ENCODE data around the gene KCNQ5. TPM values are rescaled to one million over a fixed set of nuclear protein-coding genes. Genes with fewer than 3 reads are reported as not detected.

The KCNQ5 gene
- polyA plus RNA-seq, 3 donors: not detected

- H3K27me3 Mint-ChIP-seq (ENCODE audit: low read depth in 3 of 3): no peaks in the 10 kb centered on the region
- H3K4me3 Mint-ChIP-seq: no peak overlapping the region
Measured at GRCh38 chr6:72886170-72886569, 264.3 kb downstream of the KCNQ5 start.

DNA sequence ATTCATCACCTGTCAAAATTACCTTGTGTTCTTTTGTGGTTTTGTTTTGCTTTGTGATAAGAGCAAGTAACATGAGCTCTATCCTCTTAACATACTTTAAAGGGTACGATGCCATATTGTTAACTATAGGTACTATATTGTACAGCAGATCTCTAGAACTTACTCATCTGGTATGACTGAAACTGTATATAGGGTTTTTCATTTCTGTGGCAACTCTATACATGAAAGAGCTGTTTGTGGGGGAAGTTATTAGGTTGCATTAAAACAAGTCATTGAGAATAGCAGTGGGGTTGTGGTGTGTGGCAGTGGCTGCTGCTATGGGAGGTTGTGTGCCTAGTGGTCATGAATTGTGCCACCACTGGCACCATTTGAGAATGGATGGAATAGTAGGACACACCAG, 268.4 kb downstream of the KCNQ5 start:
- Mint-ChIP-seq H3K4me1 (no peaks in the 10 kb centered on the region), H3K27me3 (ENCODE audit: low read depth in 3 of 3) (no peaks in the 10 kb centered on the region), H3K4me3 (no peak overlapping the region), H3K27ac (no peak overlapping the region), H3K36me3 (no peaks in the 10 kb centered on the region), H3K9me3 (peaks cover 0 to 8% (median 5%) of the 10 kb centered on the region in 7 donors)
- no CpG with 5 or more reads among the region's 1 CpG for WGBS (ENCODE audit: insufficient coverage)
- no peak overlapping the region for H3K4me3 ChIP-seq (replicated peaks in 1 of 3; ENCODE audit: low read depth in 2 of 3, low read length in 3 of 3)
- intact Hi-C loops (cut with micrococcal nuclease): no loop called here
- no peak overlapping the region for H3K9ac ChIP-seq (ENCODE audit: insufficient read depth, low read length, poor library complexity, severe bottlenecking)
- TF ChIP-seq CTCF (IDR thresholded peaks at IDR 0.05): no peak
- H3K9me3 ChIP-seq (replicated peaks in 1 of 2; ENCODE audit: control insufficient read depth in 1 of 2, insufficient read depth in 1 of 2, low read length in 2 of 2): no peaks in the 10 kb centered on the region
- H3K4me1 ChIP-seq (ENCODE audit: control insufficient read depth in 1 of 2, insufficient read depth in 2 of 2, low read length in 2 of 2): no peaks in the 10 kb centered on the region
- no peaks in the 10 kb centered on the region for H4K20me1 ChIP-seq (ENCODE audit: insufficient read depth, low read length)
- no peaks in the 10 kb centered on the region for H3K36me3 ChIP-seq (replicated peaks in 1 of 2; ENCODE audit: control insufficient read depth in 1 of 2, insufficient read depth in 2 of 2, low read length in 2 of 2)
- no peak overlapping the region for H2AFZ ChIP-seq (ENCODE audit: insufficient read depth, low read depth, low read length, poor library complexity, severe bottlenecking)
- DNase-seq: no peak
- H3K79me2 ChIP-seq (ENCODE audit: insufficient read depth, low read length): no peaks in the 10 kb centered on the region
- no peak overlapping the region for H3K4me2 ChIP-seq (replicated peaks; ENCODE audit: extremely low read depth, low read length, poor library complexity, severe bottlenecking)
- H3K27ac ChIP-seq (ENCODE audit: low read depth in 1 of 2, low read length in 2 of 2): no peak overlapping the region
- H3K27me3 ChIP-seq (ENCODE audit: control insufficient read depth in 2 of 2, insufficient read depth in 2 of 2, low read length in 2 of 2): no peaks in the 10 kb centered on the region

More at GRCh38 chr6:72886170-72886569, 264.3 kb downstream of the KCNQ5 start:
- intact Hi-C loops (cut with micrococcal nuclease): no loop called here
- no peak overlapping the region for H3K4me3 ChIP-seq (replicated peaks in 1 of 3; ENCODE audit: low read depth in 2 of 3, low read length in 3 of 3)
- H3K36me3 Mint-ChIP-seq: no peaks in the 10 kb centered on the region
- peaks cover 0 to 8% (median 5%) of the 10 kb centered on the region in 7 donors for H3K9me3 Mint-ChIP-seq
- no peak overlapping the region for H3K27ac Mint-ChIP-seq
- DNase-seq: no peak
- no peak for TF ChIP-seq CTCF (IDR thresholded peaks at IDR 0.05)
- no peaks in the 10 kb centered on the region for H4K20me1 ChIP-seq (ENCODE audit: insufficient read depth, low read length)
- no peaks in the 10 kb centered on the region for H3K79me2 ChIP-seq (ENCODE audit: insufficient read depth, low read length)
- no peak overlapping the region for H3K9ac ChIP-seq (ENCODE audit: insufficient read depth, low read length, poor library complexity, severe bottlenecking)
- H3K36me3 ChIP-seq (replicated peaks in 1 of 2; ENCODE audit: control insufficient read depth in 1 of 2, insufficient read depth in 2 of 2, low read length in 2 of 2): no peaks in the 10 kb centered on the region
- H3K27me3 ChIP-seq (ENCODE audit: control insufficient read depth in 2 of 2, insufficient read depth in 2 of 2, low read length in 2 of 2): no peaks in the 10 kb centered on the region
- no peak overlapping the region for H3K4me2 ChIP-seq (replicated peaks; ENCODE audit: extremely low read depth, low read length, poor library complexity, severe bottlenecking)
- no peak overlapping the region for H2AFZ ChIP-seq (ENCODE audit: insufficient read depth, low read depth, low read length, poor library complexity, severe bottlenecking)
- H3K4me1 Mint-ChIP-seq: no peaks in the 10 kb centered on the region
- H3K27ac ChIP-seq (ENCODE audit: low read depth in 1 of 2, low read length in 2 of 2): no peak overlapping the region
- no peaks in the 10 kb centered on the region for H3K4me1 ChIP-seq (ENCODE audit: control insufficient read depth in 1 of 2, insufficient read depth in 2 of 2, low read length in 2 of 2)
- H3K9me3 ChIP-seq (replicated peaks in 1 of 2; ENCODE audit: control insufficient read depth in 1 of 2, insufficient read depth in 1 of 2, low read length in 2 of 2): no peaks in the 10 kb centered on the region

Measured in CD14-positive monocyte (primary cell).